ENCODE results near the gene CNOT6.
A peak's percentile ranks its signal among the peaks of the same experiment; 100 is the strongest.
"Not testable (repeated sequence)": the region's sequence is repeated elsewhere in the genome, so short reads cannot be mapped to it uniquely, and the experiment has no call there.

The CNOT6 gene

DNA sequence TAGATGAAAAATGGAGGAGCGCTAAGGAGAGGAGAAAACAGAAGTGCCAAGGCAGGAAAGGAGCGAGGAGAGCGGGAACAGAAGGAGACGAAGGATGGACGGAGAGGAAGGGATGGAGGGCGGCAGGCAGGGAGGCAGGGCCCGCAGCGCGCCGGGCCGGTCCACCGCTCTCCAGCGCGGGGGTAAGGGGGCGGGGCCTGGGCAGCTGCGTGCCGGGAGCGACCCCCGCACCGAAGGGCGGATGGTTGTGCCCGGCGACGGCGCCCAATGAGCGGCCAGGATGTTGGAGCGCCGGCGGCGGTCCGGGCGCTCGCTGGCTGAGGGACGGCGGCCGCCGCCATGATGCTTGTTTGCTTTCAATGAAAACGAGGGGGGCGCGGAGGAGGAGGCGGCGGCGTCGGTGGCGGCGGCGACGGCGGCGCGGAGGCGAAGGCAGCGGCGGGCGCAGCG is at the start of gene CNOT6:
CNOT6 (plus strand) TSS at position 320 of the 450 bp plus-strand sequence. CDS start 34,898 bp downstream, outside the sequence.
- peak; percentile 95 for DNase-seq

DNA sequence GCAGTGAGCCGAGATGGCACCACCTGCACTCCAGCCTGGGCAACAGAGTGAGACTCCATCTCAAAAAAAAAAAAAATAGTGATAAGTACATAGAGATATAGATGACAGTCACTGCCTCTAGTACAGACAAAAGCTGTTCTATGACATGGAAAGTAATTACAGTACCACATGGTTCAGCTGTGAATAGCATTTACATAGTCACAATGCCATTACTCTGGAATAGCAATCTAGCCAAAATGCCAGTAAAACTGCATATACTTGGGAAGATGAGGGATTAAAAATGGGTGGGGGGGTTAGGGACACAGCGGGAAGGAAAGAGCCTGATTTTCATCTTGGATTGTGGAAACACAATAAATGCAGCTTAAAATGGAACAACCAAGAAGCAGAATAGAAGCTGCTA is 39.4 kb upstream of the CNOT6 start:
- DNase-seq: no peak

DNA sequence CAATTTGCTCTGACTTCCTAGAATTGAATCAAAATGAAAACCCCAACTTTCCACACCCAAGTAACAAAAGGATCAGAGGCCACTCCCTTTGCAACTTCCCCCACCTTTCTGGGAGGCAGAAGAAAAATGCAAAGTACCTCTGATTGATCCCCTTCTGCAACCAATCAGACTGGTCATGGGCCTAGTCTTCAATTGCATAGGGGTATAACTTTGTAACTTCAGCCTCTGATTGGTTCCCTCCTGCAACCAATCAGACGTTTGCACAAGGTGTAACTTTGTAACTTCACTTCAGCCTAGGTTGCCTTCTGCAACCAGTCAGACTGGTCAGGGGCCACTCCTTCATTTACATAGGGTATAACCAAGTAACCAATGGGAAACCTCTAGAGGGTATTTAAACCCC is 38.3 kb upstream of the CNOT6 start:
- DNase-seq: no peak

DNA sequence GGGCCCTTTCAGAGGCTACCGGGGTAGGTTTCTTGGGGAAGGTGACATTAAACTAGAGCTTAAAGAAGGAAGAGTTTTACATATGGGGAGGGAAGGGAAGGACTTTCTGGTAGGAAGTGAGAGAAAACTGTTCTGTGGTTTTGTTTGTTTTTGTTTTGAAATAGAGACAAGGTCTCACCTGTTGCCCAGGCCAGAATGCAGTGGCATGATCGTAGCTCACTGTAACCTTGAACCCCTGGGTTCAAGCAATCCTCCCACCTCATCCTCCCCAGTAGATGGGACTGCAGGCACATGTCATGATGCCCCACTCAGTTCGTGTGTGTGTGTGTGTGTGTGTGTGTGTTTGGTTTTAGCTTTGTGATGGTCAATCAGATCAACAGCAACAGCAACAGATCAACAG is 37.4 kb upstream of the CNOT6 start:
- no peak for DNase-seq

DNA sequence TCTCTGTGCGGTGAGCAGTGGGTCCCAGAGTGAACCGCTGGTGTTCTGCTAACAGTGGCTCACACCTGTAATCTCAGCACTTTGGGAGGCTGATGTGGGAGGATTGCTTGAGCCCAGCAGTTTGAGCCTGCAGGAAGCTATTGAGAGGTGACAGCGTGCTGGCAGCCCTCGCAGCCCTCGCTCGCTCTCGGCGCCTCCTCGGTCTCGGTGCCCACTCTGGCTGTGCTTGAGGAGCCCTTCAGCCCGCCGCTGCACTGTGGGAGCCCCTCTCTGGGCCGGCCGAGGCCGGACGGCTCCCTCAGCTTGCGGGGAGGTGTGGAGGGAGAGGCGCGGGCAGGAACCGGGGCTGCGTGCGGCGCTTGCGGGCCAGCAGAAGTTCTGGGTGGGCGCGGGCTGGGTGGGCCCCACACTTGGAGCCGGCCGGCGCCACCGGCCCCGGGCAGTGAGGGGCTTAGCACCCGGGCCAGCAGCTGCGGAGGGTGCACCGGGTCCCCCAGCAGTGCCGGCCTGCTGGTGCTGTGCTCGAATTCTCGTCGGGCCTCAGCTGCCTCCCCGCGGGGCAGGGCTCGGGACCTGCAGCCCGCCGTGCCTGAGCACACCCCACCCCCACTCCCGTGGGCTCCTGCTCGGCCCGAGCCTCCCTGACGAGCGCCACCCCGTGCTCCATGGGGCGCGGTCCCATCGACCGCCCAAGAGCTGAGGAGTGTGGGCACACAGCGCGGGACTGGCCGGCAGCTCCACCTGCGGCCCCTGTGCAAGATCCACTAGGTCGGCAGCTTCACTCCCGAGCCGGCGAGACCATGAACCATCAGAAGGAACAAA is 35.1 kb upstream of the CNOT6 start:
- DNase-seq: not testable (repeated sequence)

DNA sequence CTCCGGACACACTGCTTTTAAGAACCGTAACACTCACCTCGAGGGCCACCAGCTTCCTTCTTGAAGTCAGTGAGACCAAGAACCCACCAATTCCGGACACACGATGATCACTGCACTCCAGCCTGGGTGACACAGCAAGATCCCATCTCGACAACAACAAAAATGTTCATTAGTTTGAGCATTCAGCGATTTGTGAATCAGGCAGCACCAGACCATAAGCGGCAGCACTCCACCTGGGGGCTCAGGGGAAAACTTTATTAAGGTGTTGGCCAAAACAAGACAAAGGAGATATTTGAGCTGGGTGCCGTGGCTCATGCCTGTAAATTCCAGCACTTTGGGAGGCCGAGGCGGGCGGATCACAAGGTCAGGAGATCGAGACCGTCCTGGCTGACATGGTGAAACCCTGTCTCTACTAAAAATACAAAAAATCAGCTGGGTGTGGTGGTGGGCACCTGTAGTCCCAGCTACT is 34.5 kb upstream of the CNOT6 start:
- DNase-seq: not testable (repeated sequence)

DNA sequence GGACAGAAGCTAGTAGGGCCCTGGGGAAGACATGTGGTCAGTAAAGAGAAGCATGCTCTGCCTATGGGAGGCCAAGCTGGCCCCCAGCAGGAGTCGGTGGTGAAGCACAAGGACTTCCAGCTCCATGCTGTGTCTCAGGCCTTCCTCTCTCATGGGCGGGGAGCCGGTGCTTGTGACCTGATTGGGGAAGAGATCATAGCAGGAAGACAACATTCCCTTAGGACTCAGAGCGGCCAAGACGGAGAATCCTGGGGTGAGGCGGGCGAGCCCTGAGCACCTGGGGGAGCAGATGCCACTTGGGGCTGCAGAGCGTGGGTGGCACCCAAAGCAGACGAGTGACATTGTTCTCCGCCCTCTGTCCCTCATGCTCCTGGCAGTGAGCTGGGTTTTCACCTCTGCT is 33.3 kb upstream of the CNOT6 start:
- no peak for DNase-seq

DNA sequence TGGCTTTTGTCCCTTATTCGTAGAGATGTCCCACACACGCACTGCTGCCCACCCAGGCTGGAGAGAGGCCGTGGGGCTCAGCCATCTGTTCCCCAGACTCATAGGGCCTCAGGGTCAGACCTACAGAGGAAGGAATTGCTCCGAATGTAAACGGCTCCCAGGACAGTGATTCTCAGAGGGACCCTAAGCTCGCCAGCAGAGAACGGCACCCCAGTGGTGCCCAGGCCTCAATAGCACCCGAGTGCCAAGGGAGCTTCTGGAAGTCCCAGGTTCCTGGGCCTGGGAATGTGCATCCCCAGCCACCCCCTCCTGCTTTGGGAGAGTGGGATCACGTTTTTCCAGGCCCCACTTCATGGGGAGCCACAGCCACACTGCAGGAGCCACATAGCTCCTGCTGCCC is 32.9 kb upstream of the CNOT6 start:
- no peak for DNase-seq

DNA sequence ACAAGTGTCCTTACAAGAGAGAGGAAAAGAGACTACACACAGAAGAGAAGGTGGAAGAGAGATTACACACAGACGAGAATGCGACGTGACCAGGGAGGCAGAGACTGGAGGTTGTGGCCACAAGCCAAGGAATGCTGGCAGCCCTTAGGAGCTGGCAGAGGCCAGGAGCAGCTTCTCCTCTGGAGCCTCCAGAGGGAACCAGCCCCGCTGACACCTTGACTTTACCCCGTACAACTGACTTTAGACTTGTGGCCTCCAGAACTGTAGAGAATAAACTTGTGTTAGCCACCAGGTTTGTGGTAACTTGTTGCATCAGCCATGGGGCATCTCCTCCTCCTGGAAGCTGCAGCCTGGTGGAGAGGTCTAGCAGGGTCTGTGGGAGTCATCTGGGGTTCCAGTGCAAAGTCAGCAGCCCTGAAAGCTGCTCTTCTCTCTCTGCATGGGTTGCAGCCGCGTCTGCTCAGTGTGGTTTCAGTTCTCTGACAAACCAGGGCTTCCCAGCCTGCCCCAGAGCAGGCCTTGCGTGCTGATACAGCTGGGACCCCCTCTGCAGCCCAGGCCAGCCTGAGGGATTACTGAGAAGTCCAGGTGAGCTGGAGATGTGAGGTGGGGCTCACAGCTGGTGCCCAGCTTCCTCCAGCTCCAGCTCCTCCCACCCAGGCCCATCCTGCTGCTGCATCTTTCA is 30.8 kb upstream of the CNOT6 start:
- no peak for DNase-seq

DNA sequence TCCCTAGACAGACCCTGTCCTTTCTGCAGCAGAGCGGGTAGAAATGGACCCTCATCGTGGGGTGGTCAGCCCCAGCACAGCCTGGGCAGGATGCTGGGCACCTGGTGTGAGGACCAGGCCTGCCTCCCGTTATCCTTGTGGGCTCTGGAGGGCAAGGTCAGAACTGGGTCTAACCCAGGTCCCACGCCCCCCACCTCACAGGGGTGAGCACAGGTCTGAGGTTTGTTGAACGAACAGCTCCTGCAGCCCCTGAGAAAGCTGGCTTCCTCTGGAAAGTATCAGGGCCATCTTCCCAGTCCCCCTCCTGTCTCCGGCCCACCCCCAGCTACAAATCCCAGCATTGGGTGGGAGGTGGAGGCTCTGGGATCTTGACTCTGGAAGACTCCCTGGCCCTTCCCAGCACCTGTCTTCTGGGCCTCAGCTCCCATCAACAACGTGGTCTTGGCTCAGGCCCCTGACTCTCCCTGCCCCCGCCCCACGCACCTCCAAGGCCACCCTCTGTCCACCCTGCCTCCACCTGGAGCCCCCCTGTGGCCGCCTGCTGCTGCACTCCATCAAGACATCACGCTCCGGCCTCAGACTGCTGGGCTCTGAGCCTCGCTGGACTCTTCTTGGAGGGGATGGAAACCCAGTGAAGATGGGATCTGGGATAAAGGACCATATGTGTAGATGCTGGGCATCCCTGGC is 30.1 kb upstream of the CNOT6 start:
- no peak for DNase-seq

DNA sequence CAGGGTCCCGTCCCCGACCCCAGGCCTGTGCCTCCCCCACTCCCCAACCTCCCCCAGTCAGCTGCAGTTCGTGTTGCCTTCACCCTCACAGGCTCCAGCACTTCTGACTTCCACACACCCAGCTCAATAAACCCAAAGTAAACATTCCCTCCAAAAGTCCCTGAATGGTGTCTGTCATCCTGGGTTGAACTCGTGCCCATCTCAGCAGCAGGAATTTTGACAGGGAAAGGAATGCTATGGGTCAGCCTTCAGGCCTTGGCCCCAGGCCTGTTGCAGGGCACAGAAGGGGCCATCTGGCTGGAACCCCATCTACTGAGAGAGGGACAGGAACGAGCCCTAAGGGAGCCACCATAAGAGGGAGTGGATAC is 29.6 kb upstream of the CNOT6 start:
- DNase-seq: no peak

DNA sequence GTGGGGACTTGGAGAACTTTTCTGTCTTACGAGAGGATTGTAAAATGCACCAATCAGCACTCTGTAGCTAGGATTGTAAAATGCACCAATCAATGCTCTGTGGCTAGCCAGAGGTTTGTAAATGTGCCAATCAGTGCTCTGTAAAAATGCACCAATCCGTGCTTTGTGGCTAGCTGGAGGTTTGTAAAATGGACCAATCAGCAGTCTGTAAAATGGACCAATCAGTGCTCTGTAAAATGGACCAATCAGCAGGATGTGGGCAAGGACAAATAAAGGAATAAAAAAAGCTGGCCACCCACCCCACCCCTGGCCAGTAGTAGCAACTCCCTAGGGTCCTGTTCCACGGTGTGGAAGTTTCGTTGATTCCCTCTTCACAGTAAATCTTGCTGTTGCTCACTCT is 29.1 kb upstream of the CNOT6 start:
- DNase-seq: not testable (repeated sequence)

DNA sequence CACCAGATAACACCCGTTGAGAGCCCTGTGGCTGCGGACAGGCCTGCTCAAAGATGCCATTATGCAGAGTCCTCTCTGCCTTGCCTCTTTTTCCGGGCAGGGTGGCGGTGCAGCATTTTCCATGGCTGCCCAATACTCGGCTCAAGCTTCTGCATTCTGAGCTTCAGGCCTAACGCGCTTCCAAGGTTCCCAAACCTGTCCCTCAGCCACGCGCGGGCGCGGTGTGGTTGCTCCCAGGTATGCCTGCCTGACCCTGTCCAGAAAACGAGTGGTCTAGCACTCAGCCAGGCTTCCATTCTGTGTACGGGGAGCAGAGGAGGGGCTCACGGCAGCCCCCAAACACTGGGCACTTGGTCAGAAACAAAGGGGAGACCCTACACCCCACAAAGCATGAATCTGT is 27.9 kb upstream of the CNOT6 start:
- DNase-seq: no peak

DNA sequence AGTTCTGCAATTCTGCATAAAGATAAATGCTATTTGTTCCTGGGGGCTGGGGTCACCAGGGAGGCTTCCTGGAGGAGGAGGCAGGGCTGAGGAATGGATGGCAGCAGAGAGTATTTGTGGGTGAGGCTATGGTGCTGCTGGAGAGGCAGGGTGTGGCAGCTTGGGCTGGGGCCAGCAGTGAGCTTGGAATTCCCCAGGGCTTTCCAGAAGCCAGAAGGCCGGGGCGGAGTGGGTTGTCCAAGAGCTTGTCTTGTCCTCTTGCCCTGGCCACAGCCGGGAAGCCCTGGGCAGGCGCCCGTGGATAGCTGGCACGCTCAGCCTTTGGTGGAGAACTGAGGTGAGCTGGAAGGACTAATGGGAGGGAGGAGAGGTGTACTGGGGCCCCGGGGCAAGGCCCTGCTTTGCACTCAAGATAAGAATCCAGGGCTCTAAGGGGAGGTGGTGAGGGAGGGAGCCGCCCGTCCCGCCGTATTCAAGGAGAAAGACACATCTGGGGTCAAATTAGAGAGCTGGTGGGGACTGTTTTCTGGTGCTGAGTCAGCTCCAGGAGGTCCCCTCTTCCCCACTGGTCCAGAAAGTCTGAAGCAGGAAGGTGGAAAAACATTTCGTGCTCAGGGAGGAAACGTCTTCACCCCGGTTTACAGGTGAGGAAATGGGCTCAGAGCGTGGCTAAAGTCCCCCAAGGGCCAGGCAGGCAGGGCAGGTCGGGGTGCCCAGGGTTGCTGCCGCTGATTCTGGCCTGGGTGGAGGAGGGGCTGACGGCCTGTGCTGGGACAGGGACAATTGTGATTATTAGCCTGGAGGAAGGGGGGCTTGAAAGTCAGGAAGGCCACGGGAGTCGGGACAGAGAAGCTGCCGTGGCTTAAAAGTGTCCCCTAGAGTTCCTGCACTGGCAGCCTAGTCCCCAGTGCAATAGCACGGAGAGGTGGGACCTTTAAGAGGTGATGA is 26.9 kb upstream of the CNOT6 start:
- DNase-seq: no peak

DNA sequence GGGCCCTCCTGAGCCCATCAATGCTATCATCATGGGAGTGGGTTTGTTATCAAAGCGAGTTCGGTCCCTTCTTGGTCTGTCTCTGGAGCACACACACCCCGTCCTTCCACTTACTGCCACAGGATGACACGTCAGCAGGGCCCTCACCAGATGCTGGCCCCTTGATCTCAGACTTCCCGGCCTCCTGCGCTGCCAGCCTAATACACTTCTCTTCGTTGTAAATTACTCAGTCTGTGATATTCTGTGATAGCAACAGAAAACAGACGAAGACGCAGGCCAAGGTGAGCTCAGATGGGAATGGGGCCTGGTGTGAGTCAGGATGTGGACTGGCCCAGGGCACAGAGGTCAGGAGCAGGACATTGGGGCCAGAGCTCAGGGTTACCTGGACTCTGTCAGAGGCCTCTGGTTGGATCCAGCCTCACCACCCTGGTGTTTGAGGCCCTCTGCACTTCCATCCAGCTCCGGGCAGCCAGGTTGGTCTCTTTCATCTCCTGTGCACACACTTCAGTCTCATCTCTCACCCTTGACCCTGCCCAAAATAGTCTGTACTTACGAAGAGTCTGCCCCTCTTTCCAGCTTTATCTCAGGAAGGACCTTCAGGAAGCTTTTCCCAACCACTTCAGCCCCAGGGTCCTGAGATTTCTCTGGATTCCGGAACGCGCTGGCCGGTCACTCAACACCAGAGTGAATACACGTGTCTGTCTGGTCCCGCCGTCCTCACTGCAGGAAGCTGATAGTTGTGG is 26.0 kb upstream of the CNOT6 start:
- DNase-seq: no peak

DNA sequence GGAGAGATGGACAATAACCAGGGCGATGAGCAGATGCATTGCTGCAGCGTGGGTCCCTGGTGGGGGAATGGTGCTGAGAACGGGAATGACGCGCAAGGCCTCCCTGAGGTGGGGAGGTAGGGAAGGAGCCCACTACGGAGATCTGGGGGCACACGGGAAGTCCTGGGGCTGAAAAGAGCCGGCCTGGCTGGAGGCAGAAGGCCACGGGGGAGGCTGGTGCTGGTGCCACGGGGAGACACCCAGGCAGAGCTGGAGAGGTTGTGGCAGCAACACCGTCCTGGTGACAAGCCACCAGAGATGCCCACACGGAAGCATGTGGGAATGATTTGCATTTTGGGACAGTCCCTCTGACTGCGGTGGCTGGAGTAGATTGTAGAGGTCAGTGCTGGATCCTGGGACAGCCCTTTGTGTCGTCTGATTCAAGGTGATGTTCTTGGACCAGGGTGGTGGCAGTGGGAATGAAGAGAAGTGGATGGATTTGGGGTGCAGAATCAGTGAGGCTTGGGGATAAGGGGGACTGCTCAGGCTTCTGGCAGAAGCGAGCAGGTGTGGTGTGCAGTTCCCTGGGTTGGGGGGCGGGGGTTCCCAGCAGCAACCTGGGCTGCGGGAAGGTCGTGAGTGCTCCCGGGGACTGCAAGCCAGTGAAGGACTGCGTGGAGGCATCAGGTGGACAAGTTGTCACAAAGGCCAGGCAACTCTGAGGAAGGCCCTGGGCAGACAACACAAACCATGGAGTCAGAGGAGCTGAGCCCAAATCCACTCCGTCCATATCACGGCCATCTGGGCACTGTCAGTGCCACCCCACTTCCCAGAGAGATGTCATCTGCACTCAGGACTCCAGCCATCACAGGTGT is 25.2 kb upstream of the CNOT6 start:
- no peak for DNase-seq

DNA sequence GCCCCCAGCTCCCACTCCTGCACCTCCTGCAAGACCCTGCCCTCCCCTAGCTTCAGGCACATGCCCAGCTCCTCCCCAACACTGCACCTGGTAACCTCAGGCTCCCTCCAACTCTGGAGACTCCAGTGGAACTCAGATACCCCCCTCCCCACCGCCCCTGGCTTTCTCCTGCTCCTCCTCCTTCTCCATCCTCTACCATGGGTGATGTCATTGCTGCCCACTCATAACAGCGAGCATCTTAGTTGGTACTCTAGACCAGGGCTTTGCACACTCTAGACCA is 24.7 kb upstream of the CNOT6 start:
- DNase-seq: no peak

DNA sequence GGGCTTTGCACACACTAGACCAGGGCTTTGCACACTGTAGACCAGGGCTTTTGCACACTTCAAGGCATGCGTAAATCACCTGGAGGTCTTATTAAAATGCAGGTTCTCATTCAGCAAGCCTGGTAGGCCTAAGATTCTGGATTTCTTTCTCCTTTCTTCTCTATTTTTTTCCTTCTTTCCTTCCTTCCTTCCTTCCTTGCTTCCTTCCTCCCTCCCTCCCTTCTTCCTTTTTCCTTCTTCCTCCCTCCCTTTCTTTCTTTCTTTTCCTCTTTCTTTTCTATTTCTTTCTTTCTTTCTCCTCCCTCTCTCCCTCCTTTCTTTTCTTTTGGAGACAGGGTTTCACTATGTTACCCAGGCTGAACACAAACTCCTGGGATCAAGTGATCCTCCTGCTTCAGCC is 24.3 kb upstream of the CNOT6 start:
- no peak for DNase-seq

DNA sequence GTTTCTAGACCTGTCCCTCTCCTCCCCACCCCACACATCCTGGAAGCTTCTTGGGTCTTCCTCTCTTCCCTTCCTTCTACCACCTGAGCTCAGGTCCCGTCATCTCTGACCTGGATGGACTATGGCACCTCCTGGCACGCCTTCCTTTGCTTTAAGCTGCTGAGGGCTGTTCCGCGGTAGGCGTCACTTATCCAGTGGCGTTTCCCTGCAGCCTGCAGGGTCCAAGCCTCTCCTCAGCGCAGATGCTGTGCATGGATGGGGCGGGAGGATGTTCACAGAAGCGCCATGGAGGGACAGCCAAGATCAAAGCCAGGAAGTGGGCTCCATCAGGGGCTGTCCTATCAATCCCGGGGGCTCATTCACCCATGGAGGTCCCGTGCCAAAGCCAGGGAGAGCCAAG is 23.8 kb upstream of the CNOT6 start:
- no peak for DNase-seq

DNA sequence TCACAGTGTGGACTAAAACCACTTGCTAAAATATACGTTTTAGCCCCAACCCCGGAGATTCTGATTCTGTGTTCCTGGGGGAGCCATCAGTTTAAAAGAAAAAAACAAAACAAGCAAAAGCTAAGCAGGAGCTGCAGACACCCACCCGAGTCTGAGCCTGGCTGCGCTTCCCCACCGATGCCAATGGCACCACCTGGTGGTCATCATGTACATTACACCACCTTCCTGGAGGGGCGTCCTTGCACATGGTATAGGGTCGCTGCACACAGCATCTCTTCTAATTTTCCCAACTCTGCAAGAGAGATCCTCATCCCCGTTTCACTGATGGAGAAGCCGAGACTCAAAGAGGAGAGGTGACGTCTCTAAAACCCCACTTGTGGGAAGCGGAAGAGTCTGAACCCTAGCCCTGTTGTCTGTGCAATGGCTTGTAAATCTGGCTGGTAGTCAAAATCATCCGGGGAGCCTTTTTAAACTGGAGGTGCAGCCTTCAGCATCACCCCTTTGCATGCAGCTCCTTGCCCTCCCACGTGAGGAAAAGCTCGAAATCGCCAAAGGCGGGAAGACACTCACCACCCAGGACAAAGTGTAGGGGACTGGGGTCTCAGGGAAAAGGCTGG is 23.1 kb upstream of the CNOT6 start:
- DNase-seq: peak; percentile 61

DNA sequence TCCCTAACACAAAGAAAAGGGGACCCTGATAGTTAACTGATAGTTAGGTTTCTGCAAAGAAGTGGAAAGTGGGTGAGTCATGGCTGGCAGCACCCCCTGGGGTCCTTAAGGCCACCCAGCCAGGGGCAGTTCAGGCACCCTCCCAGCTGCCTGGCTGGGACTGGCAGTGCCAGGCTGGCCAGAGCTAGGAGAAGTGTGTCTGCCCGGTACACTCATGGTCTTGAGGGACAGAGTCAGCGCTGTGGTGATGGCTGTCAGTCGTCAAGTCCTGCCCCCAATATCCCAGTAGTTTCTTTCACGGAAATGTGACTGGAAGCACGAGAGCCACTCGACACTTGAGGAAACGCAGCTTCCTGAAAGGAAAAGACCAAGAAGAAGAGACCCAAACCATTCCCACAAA is 22.3 kb upstream of the CNOT6 start:
- no peak for DNase-seq
